HG03520 (cell line): ENCODE measurements around the gene DHX35.
A peak's percentile ranks its signal among the peaks of the same experiment; 100 is the strongest.

Experiments used
- ATAC-seq: cut with Tn5 transposase; IDR thresholded peaks from one replicate; pipeline ENCODE4 v1.9.1; 2021; ENCODE audit warnings: mild to moderate bottlenecking, moderate library complexity; ENCODE audit not compliant: unreplicated experiment

DHX35 gene

DNA sequence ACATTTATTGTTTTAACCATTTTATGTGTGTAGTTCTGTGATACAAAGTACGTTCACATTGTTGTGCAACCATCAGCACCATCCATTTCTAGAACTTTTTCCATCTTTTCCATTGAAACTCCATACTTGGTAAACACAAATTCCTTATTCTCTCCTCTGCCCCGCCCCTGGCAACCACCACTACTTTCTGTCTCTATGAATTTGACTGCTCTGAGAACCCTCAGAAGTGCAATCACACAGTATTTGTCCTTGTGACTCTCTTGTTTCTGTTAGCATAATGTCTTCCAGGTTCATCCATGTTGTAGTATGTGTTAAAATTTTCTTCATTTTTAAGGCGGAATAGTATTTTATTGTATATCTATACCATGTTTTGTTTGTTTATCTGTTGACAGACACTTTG lies 56.9 kb downstream of the DHX35 start:
- ATAC-seq = no peak

DNA sequence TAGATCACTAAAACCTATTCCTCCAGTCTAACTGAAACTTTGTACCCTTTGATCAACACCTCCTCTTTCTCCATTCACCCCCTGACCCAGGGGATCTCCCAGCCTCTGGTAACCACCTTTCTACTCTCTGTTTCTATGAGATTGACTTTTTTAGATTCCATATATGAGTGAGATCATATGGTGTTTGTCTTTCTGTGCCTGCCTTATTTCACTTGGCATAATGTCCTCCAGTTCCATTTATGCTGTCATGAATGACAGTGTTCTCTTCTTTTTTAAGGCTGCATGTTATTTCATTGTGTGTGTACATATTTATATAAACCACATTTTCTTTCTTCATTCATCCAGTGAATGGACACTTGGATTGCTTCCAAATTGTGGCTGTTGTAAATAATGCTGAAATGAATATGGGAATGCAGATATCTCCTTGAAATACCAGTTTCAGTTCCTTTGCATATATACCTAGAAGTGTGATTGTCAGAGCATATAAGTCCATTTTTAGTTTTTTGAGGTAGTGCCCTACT lies 57.7 kb downstream of the DHX35 start:
- ATAC-seq = peak; percentile 79

DNA sequence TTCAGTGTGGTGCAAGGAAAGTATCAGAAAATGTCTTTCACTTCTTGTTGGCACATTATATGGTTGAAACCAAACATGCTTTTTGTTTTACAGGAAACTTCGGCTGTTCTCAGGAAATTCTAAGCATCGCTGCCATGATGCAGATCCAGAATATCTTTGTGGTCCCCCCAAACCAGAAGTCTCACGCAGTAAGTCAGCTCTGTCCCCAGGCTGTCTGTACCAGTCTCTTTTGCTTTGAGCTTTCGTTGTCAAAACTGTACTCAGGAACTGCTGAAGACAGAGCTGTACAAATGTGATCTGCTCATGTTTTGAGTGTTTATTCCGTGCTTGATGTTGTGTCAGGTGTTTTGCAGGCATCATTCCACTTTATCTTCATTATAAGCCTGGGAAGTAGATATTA lies 59.6 kb downstream of the DHX35 start:
- ATAC-seq = no peak

DNA sequence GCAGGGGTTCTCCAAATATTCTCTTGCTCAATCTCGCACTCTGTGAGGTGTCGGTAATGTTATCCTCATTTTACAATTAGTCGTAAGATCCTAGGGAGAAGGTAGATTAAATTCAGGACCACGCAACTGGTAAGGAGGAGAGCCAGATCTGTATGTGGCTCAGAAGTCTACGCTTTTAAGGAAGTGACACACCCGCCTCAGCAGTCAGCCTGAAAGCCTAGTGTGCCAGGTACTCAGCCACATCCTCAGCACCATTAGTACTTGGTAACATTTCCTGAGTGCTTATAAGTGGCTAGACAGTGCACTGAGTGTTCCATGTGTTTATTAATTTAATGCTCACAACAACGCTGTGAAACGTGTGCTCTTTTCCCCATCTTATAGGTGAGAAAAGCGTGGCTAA lies 63.7 kb downstream of the DHX35 start:
- ATAC-seq = no peak

DNA sequence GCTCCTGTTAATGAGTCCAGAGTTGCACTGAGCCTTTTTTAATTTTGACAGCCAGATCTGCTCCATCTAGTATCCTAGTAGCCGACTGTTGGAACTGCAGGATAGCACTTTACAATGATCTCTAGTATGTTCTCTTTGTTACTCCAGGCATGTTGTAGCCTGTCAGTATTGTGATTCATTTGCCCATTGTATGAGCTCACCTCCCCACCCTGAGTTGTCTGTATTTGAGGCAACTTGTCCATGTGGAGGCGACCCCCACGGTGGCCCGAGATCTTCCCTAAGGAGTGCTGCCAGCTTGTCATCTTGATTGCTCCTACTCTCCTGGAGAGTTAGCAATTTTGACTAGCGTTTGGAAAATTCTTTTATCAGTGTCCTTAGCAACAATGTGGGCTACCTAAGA lies 67.2 kb downstream of the DHX35 start:
- ATAC-seq = no peak

GRCh38 chr20:39032997-39033396 lies 70.9 kb downstream of the DHX35 start:
- ATAC-seq = no peak

DNA sequence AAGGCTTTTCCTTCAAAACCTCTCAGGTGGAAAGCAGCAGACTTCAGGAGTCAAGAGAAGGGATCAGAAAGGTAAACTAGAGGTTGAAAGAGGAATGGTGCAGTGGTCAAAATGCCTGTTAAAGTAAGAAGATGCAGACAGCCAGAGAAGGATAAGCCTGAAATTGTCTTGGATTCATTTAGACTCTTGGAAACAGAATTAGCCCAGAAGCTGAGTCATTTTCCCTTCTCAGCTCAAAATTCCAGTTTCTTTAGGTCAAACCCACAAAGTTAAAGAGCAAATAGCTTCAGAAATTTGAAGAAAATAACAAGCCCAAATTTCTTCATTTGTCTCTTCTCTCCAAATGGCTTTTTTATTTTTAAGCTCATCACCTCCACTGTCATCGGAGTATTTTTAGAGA lies 73.9 kb downstream of the DHX35 start:
- no peak for ATAC-seq

DNA sequence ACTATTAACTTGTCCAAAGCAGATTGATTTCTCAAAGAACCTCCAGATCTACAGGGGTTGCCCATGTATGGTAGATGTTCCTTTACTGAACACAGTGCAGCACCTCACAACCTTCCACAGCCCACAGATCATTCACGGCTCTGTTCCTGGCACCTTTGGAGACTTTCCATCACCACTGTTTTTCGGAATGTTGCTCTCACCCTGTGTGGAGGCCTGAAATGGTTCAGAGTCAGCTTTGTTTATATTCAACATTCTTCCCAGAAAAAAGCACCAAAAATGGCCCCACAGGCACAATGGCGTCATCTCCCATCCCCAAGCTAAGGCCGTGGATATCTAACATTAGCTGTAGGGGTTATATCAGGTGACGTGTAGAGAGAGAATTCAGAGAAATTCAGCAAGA lies 74.7 kb downstream of the DHX35 start:
- ATAC-seq = no peak

- no peak for ATAC-seq
Measured at GRCh38 chr20:39038047-39038446, 75.9 kb downstream of the DHX35 start.

- no peak for ATAC-seq
Measured at GRCh38 chr20:39038495-39038894, 76.4 kb downstream of the DHX35 start.

GRCh38 chr20:39039261-39039660 lies 77.1 kb downstream of the DHX35 start:
- no peak for ATAC-seq

- ATAC-seq = no peak
Measured at GRCh38 chr20:39040116-39040515, 78.0 kb downstream of the DHX35 start.

DNA sequence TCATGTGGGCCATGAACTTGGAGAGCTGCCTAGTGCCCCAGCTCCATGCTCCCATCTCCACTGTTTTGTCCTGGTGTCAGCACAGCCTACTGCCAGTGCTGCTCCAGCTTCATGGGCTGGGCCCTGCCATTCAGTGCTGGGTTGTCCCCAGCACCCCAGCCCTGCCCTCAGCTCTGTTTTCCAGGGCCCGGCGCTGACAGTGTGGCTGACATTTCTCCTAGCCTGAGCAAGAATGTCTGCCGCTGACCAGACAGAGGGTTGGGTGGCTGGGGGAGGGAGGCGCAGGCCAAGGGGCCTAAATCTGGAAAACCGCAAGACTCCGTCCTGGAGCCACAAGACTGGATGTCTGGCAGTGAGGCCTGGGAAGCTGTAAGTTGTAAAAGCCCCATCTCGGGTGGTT lies 78.9 kb downstream of the DHX35 start:
- ATAC-seq = no peak

DNA sequence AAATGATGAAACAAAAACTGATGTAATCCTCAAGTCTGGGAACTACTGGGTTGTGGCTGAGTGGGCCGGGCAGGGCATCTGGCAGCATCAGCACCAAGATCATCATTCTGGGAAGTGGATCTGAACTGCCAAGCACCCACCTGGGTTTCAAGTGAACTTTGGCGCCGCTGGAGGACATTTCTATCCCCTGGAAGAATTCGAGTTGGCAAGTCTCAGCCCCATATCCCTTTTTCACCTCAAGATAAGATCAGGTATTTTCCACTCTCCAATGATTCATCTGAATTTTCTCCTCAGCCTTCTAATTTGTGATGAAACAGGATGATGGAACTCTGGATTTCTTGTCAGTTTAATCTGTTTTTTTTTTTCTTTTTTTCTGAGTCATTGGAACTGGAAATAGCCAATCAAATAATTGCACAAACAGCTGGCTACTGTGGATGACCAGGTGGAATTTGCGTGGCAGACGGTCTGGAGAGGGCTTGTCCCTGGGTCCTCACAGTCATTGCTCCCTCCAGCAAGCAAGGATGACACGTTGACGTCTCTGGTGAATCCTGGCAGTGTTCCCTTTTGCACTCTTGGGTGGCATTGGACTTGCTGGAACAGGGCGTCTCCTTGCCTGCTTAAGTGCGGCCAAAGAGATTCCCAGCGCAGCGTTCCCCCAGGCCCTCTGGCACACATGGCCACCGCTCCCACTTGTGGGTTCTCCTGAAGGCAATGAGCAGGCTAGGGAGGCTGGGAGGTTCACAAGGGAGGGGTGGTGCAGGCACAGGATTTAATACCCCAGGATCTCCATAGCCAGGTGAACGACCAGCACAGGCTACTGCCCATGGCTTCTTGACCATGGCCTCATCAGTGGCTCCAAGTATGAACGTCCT lies 80.4 kb downstream of the DHX35 start:
- ATAC-seq = no peak

- ATAC-seq = no peak
Measured at GRCh38 chr20:39044501-39044900, 82.4 kb downstream of the DHX35 start.

DNA sequence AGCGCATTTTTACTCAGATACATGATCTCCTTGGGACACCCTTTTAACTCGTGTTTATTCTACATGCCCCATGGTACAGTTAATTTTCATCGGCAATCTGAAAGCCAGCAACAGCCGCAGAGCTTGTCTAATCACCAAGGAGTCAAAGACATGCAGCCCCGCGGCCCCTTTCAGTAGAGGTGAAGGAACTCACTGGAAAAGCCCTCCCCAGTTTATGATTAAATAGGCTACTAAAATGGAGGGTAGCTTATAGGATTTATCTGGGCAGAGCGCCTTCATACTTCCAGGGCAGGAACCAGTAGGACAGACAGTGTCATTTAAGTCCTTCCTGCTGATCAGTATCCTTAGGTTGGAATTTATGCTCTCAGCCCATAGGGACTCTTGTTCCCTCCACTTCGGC lies 83.5 kb downstream of the DHX35 start:
- ATAC-seq = no peak

DNA sequence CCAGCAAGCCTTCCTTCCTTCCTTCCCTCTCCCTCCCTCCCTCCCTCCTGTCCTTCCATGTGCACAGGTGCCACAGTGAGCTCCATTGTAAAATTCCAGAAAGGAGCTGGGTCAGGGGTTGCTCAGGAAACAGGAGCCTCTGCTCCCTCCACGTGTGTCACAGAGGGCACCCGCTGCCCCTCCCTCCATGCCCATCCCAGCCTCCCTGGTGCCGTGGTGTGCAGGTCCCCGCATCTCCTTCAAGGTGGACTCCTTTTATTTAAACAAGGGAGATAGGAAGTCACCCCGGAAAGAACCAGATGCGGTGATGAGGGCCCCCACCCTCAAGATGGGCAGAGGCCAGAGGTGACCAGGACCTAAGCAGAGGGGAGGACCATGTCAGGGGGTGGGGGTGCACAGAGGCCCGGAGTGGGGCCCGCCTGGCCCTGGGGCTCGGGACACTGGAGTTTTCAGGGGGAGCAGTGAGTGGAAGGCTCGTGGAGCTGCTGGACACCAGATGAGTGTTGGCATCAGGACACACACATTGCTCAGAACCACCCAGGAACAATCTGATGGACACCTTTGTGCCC lies 85.4 kb downstream of the DHX35 start:
- ATAC-seq = no peak

GRCh38 chr20:39048000-39048696 lies 86.0 kb downstream of the DHX35 start:
- no peak for ATAC-seq

DNA sequence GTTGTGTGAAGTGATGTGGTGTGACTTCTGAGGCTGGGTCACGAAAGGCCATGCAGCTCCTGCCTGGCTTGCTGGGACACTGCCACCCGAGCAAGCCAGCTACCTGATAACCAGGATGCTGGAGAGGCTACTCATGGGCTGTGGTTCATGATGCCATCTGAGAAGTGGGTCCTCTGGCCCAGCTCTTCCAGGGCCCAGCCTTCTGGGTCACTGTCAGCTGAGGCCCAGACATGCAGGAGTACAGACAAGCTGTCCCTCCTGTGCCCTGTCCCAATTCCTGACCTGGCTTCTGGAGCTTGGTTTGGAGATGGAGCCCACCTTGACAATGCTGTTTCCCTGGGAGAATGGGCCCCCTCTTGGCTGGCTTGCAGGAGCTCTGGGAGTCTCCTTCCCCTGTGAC lies 87.0 kb downstream of the DHX35 start:
- ATAC-seq = no peak

GRCh38 chr20:39049684-39050554 lies 87.8 kb downstream of the DHX35 start:
- peak; percentile 81 for ATAC-seq

GRCh38 chr20:39050555-39050902 lies 88.4 kb downstream of the DHX35 start:
- no peak for ATAC-seq
